Measurements from ENCODE around the gene SRPK3.

The SRPK3 gene

DNA sequence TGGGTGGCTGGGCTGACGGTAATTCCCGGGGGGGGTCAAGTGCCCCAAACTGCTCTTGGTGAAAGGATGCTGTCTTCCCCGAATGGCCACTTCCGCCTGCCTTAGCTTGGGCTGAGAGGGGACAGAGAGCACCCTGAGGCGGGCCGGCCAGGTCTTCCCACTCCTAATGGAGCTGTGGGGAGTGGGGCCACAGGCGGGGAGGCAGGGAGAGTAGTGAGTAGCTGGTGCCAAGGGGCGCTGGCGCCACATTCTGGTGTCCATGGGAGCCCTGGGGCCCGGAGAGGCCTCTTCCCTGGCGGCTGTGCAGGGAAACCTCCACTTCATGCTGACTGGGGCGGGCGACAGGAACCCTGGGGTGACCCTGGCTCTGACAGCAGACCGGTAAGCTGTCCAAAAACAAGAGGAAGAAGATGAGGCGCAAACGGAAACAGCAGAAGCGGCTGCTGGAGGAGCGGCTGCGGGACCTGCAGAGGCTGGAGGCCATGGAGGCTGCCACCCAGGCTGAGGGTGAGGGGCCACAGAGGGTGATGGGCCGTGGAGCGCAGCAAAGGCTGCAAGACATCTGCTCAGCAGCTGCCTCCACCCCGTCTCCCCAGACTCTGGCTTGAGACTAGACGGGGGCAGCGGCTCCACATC lies 2.7 kb downstream of the SRPK3 start:
- Histone ChIP-seq H3K4me3 (ENCODE audit: low read length) (no peak overlapping the region), H3K36me3 (ENCODE audit: control insufficient read depth, low read length) (no peaks in the 10 kb centered on the region), H4K20me1 (ENCODE audit: control insufficient read depth, insufficient read depth, low read depth, low read length) (no peaks in the 10 kb centered on the region), H3K4me2 (ENCODE audit: low read length) (no peak overlapping the region), H3K27ac (ENCODE audit: low read depth, low read length) (no peak overlapping the region), H3F3A (ENCODE audit: control insufficient read depth, insufficient read depth) (no peaks in the 10 kb centered on the region), H3K79me2 (ENCODE audit: control insufficient read depth, low read length) (no peaks in the 10 kb centered on the region), H3K27me3 (ENCODE audit: control insufficient read depth, low read length) (no peaks in the 10 kb centered on the region), H3K9me2 (replicated peaks; ENCODE audit: control insufficient read depth, low read length) (no peaks in the 10 kb centered on the region), H3K9me3 (ENCODE audit: control insufficient read depth, insufficient read depth, low read length) (no peaks in the 10 kb centered on the region), H3K4me1 (ENCODE audit: control insufficient read depth, low read length) (no peaks in the 10 kb centered on the region)
- TF ChIP-seq EZH2phosphoT487 (IDR thresholded peaks at IDR 0.05; ENCODE audit: borderline replicate concordance, low read length) = no peak

- Histone ChIP-seq H3K27ac (ENCODE audit: low read depth, low read length) (no peak overlapping the region), H3K4me2 (ENCODE audit: low read length) (no peak overlapping the region), H3F3A (ENCODE audit: control insufficient read depth, insufficient read depth) (no peaks in the 10 kb centered on the region), H4K20me1 (ENCODE audit: control insufficient read depth, insufficient read depth, low read depth, low read length) (no peaks in the 10 kb centered on the region), H3K9me3 (ENCODE audit: control insufficient read depth, insufficient read depth, low read length) (no peaks in the 10 kb centered on the region), H3K27me3 (ENCODE audit: control insufficient read depth, low read length) (no peaks in the 10 kb centered on the region), H3K4me3 (ENCODE audit: low read length) (no peak overlapping the region), H3K79me2 (ENCODE audit: control insufficient read depth, low read length) (no peaks in the 10 kb centered on the region), H3K36me3 (ENCODE audit: control insufficient read depth, low read length) (no peaks in the 10 kb centered on the region; the same call in 1 of the 2 replicates), H3K9me2 (replicated peaks; ENCODE audit: control insufficient read depth, low read length) (no peaks in the 10 kb centered on the region), H3K4me1 (ENCODE audit: control insufficient read depth, low read length) (no peaks in the 10 kb centered on the region)
- TF ChIP-seq, protein P1, sequence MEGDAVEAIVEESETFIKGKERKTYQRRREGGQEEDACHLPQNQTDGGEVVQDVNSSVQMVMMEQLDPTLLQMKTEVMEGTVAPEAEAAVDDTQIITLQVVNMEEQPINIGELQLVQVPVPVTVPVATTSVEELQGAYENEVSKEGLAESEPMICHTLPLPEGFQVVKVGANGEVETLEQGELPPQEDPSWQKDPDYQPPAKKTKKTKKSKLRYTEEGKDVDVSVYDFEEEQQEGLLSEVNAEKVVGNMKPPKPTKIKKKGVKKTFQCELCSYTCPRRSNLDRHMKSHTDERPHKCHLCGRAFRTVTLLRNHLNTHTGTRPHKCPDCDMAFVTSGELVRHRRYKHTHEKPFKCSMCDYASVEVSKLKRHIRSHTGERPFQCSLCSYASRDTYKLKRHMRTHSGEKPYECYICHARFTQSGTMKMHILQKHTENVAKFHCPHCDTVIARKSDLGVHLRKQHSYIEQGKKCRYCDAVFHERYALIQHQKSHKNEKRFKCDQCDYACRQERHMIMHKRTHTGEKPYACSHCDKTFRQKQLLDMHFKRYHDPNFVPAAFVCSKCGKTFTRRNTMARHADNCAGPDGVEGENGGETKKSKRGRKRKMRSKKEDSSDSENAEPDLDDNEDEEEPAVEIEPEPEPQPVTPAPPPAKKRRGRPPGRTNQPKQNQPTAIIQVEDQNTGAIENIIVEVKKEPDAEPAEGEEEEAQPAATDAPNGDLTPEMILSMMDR (IDR thresholded peaks at IDR 0.05; ENCODE audit: low read depth, low read length, poor library complexity, severe bottlenecking) = no peak
- no peak for TF ChIP-seq EZH2phosphoT487 (IDR thresholded peaks at IDR 0.05; ENCODE audit: borderline replicate concordance, low read length)
Measured at GRCh38 chrX:153784325-153784967, 3.6 kb downstream of the SRPK3 start.

GRCh38 chrX:153786669-153787068 lies 5.8 kb downstream of the SRPK3 start:
- Histone ChIP-seq H3K4me2 (ENCODE audit: low read length) (no peak overlapping the region), H3K9me2 (replicated peaks; ENCODE audit: control insufficient read depth, low read length) (no peaks in the 10 kb centered on the region), H3F3A (ENCODE audit: control insufficient read depth, insufficient read depth) (no peaks in the 10 kb centered on the region), H3K4me3 (ENCODE audit: low read length) (no peak overlapping the region), H3K27ac (ENCODE audit: low read depth, low read length) (no peak overlapping the region), H3K4me1 (ENCODE audit: control insufficient read depth, low read length) (no peaks in the 10 kb centered on the region), H3K36me3 (ENCODE audit: control insufficient read depth, low read length) (no peaks in the 10 kb centered on the region; the same call in 1 of the 2 replicates), H4K20me1 (ENCODE audit: control insufficient read depth, insufficient read depth, low read depth, low read length) (no peaks in the 10 kb centered on the region), H3K79me2 (ENCODE audit: control insufficient read depth, low read length) (peaks cover 10% of the 10 kb centered on the region), H3K9me3 (ENCODE audit: control insufficient read depth, insufficient read depth, low read length) (no peaks in the 10 kb centered on the region), H3K27me3 (ENCODE audit: control insufficient read depth, low read length) (no peaks in the 10 kb centered on the region)
- no peak for TF ChIP-seq EZH2phosphoT487 (IDR thresholded peaks at IDR 0.05; ENCODE audit: borderline replicate concordance, low read length)
- TF ChIP-seq, protein P1 (IDR thresholded peaks at IDR 0.05; ENCODE audit: low read depth, low read length, poor library complexity, severe bottlenecking) = no peak

DNA sequence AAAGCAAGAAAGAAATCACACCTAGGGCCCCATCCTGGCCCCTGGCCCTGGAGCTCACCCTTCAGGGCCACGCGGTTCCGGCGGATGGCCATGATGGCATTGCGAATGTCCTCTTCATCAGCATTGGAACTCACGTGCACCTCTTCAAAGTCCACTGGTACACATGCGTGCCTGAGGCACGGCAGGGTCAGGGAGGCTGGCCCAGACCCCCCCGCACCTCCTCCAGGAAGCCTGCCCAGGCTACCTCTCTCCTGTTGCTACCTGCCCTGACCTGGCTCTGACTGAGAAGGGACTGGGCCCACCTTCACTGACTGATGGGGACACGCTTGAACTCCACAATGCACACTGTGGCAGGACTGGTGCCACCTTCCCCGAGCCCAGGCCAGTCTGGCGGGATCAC lies 8.8 kb downstream of the SRPK3 start:
- Histone ChIP-seq H3K27ac (ENCODE audit: low read depth, low read length) (no peak overlapping the region), H3K4me1 (ENCODE audit: control insufficient read depth, low read length) (peaks cover 10% of the 10 kb centered on the region), H3K4me3 (ENCODE audit: low read length) (no peak overlapping the region), H3K4me2 (ENCODE audit: low read length) (no peak overlapping the region), H3K9me2 (replicated peaks; ENCODE audit: control insufficient read depth, low read length) (no peaks in the 10 kb centered on the region), H3K9me3 (ENCODE audit: control insufficient read depth, insufficient read depth, low read length) (no peaks in the 10 kb centered on the region), H3K36me3 (ENCODE audit: control insufficient read depth, low read length) (peaks cover 3% of the 10 kb centered on the region), H3K27me3 (ENCODE audit: control insufficient read depth, low read length) (no peaks in the 10 kb centered on the region), H4K20me1 (ENCODE audit: control insufficient read depth, insufficient read depth, low read depth, low read length) (no peaks in the 10 kb centered on the region), H3K79me2 (ENCODE audit: control insufficient read depth, low read length) (peaks cover 34% of the 10 kb centered on the region), H3F3A (ENCODE audit: control insufficient read depth, insufficient read depth) (no peaks in the 10 kb centered on the region)
- TF ChIP-seq, protein P1 (IDR thresholded peaks at IDR 0.05; ENCODE audit: low read depth, low read length, poor library complexity, severe bottlenecking) = no peak
- no peak for TF ChIP-seq EZH2phosphoT487 (IDR thresholded peaks at IDR 0.05; ENCODE audit: borderline replicate concordance, low read length)
